ENCODE data around the gene TLR6.

The TLR6 gene, protein sequence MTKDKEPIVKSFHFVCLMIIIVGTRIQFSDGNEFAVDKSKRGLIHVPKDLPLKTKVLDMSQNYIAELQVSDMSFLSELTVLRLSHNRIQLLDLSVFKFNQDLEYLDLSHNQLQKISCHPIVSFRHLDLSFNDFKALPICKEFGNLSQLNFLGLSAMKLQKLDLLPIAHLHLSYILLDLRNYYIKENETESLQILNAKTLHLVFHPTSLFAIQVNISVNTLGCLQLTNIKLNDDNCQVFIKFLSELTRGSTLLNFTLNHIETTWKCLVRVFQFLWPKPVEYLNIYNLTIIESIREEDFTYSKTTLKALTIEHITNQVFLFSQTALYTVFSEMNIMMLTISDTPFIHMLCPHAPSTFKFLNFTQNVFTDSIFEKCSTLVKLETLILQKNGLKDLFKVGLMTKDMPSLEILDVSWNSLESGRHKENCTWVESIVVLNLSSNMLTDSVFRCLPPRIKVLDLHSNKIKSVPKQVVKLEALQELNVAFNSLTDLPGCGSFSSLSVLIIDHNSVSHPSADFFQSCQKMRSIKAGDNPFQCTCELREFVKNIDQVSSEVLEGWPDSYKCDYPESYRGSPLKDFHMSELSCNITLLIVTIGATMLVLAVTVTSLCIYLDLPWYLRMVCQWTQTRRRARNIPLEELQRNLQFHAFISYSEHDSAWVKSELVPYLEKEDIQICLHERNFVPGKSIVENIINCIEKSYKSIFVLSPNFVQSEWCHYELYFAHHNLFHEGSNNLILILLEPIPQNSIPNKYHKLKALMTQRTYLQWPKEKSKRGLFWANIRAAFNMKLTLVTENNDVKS

DNA sequence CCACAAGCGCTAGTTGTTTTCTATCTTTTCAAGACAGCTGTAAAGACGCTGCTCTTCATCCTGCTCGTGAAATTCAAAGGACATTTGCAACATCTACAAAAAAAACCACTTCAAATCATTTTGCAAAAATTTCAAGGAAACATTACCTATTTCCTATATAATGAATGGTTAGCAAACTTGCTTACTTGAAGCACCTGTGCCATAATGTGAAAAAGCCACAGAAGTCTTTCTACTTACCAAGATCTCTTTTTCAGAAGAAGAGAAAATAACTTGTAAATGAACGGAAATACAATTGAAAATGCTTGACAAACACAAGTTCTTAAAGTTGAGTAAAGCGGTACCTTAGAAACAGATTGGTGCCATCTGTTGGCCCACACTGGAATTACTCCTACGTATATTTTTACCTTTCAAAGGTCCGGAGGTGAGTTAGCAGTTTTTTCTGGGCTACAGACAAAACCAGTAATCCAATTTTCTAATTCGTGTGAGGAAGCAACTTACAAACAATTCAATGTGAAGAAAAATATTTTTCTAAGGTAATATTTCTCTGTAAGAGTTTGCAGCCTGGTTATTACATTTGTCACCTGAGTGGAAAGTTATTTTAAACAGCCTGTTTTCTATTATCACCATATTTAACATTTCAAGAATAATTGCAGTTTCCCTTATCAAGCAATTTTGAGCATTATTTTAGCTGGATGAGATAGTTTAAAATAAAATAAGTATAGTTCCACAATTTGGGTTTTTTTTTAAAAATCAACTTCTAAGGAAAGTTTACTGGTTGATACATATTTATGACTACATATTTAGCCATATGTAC lies at the start of gene TLR6:
TLR6 (minus strand) TSS at position 294 of the 814 bp plus-strand sequence. CDS start 27,344 bp downstream, outside the sequence.
- peak; percentile 73 for TF ChIP-seq CTCF (IDR thresholded peaks at IDR 0.05; ENCODE audit: extremely low read depth, insufficient read depth, missing control alignments)
- in situ Hi-C loops (cut with MboI; ENCODE audit: low pct_unique_long_range_greater_than_20kb, low sequenced_read_pairs, unreplicated experiment), result loop anchor here (10.0 kb wide), 1 partner anchor 92 kb away; no protein-coding TSS in a partner anchor
- peak; percentile 54 for DNase-seq (ENCODE audit: low spot score)

GRCh38 chr4:38905652-38906385 lies 49.2 kb upstream of the TLR6 start:
- in situ Hi-C loops (cut with MboI; ENCODE audit: low pct_unique_long_range_greater_than_20kb, low sequenced_read_pairs, unreplicated experiment), result no loop called here
- TF ChIP-seq CTCF (IDR thresholded peaks at IDR 0.05; ENCODE audit: extremely low read depth, insufficient read depth, missing control alignments), result no peak
- no peak for DNase-seq (ENCODE audit: low spot score)

DNA sequence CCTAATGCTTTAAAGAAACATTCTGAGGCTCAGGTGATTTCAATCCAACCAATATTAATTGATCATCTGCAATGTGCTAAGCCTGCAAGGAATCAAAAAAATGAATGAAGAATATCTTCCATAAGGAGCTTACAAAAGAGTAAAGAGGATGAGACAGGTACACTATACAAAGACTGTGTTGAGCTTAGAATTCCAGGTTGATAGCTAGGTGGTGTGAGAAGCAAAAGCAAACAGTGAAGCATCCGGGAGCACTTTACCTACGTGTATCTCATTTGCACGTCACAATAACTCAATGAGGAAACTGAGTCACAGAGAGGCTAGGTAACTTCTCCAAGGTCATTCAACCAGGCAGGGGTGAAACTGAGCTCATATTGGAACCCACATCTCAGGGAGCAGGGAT lies 48.1 kb upstream of the TLR6 start:
- in situ Hi-C loops (cut with MboI; ENCODE audit: low pct_unique_long_range_greater_than_20kb, low sequenced_read_pairs, unreplicated experiment), result loop anchor here (5.0 kb wide), 1 partner anchor 238 kb away; no protein-coding TSS in a partner anchor
- no peak for TF ChIP-seq CTCF (IDR thresholded peaks at IDR 0.05; ENCODE audit: extremely low read depth, insufficient read depth, missing control alignments)
- no peak for DNase-seq (ENCODE audit: low spot score)

DNA sequence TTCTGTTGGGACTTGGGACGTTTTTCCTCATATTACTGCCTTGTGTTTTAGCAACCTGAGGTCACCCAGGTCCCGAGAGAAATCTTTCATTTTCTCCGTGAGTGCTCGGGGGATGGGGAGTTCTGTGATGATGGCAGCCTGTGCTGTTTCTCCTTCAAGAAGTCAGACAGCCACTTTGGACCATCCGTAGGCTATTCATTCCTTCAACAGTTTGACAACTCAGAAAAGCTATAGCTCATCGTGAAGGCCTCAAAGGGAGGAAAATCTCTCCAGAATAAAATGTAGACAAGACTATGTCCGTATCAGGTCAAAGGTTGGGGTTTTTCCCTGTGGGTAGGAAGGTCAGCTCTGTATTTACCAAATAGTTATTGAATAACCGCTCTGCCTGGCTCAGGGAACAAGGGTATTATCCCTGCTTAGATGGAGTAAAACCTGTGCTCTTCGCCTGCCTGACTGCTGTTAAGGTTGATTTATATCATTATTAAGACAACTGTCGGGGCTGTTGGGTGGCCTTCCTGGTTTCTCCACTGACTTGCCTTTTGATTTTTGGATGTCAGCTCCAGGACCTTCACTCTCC lies 47.6 kb upstream of the TLR6 start:
- in situ Hi-C loops (cut with MboI; ENCODE audit: low pct_unique_long_range_greater_than_20kb, low sequenced_read_pairs, unreplicated experiment), result loop anchor here (5.0 kb wide), 1 partner anchor 238 kb away; no protein-coding TSS in a partner anchor
- DNase-seq (ENCODE audit: low spot score), result no peak
- TF ChIP-seq CTCF (IDR thresholded peaks at IDR 0.05; ENCODE audit: extremely low read depth, insufficient read depth, missing control alignments), result no peak

DNA sequence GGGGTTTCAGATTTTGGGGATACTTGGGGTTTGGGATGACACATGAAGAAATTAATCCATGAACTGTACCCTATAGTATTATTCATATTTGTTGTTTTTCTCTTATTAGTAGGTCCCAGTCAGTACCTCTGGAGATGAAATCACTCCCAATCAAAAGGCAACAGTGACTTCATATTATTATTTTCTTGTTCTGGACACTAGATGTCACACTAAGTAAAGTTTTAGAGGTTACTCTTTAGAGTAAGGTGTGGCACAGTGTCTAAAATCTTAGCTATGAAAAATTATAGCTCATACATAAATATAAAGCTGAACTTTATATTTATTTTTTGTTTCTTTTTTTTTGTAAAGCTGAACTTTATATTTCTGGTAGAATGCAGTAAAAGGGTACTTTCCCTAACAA lies 46.1 kb upstream of the TLR6 start:
- in situ Hi-C loops (cut with MboI; ENCODE audit: low pct_unique_long_range_greater_than_20kb, low sequenced_read_pairs, unreplicated experiment), result loop anchor here (5.0 kb wide), 1 partner anchor 240 kb away; no protein-coding TSS in a partner anchor
- peak; percentile 39 for TF ChIP-seq CTCF (IDR thresholded peaks at IDR 0.05; ENCODE audit: extremely low read depth, insufficient read depth, missing control alignments)
- peak; percentile 51 for DNase-seq (ENCODE audit: low spot score)

Data from GM13977 (cell line).